ENCODE data around the gene CYP3A4.
"Not testable (repeated sequence)": the region's sequence is repeated elsewhere in the genome, so short reads cannot be mapped to it uniquely, and the experiment has no call there.

CYP3A4 gene

DNA sequence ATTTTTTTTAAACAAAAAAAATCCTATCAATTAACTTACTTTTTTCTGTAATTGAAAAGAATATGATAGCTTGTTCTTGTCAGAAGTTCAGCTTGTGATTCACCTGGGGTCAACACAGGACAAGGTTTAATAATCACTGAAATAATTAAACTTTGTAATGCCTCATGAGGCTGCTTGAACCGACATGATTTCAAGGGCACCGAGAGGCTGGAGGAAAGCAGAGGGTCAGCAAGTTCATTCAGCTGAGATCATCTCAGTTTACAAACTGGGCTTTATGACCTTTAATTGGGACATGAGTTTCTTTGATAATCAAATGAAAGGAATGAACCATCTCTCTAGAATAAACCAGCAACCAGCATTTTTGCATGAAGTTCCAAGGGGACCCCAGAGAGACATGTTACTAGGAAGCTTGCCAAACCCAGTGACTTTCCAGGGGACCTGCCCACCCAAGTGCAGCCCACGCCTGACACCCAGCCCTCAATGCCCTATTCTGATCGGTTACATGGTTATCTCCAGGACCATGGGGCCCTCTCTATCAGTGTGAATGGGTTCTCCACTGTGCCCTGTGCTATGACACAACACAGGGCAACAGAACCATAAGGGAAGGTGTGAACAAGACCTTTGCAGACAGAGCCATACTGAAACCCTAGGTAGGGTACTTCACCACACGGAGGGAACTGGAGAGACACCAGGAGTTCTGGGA is 7.8 kb upstream of the CYP3A4 start:
- DNase-seq = no peak

DNA sequence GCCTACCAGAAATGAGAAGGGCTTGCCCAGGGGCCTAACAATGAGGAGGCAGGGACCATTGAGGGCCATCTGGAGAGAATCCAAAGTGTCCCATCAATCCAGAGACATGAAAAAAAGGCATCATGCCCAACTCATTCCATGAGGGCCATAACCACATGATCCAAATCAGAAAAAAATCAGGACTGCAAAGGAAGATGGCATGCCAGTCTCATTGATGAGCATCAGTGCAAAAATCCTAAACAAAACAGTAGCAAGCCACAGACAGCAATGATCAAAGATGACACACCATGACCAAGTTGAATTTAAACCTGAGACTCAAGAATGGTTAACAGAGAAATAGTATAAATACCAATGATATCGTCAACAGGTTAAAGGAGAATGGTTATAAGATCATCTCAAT is 7.0 kb upstream of the CYP3A4 start:
- DNase-seq = no peak

DNA sequence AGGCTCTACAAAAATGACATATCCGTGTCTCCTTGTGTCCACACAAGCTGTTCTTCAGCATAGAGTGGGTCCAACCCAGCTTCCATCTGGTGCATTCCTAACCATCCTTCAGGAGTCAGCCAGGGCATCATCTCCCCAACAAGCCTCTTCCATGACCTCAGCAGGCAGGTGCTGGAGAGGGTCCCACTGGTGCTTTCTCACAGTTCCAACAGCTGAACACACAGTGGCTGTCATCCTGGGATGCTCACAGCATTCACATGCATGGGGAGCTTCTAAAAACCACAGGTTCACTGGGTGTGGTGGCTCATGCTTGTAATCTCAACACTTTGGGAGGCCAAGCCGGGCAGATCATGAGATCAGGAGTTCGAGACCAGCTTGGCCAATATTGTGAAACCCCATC is 6.4 kb upstream of the CYP3A4 start:
- DNase-seq = no peak

DNA sequence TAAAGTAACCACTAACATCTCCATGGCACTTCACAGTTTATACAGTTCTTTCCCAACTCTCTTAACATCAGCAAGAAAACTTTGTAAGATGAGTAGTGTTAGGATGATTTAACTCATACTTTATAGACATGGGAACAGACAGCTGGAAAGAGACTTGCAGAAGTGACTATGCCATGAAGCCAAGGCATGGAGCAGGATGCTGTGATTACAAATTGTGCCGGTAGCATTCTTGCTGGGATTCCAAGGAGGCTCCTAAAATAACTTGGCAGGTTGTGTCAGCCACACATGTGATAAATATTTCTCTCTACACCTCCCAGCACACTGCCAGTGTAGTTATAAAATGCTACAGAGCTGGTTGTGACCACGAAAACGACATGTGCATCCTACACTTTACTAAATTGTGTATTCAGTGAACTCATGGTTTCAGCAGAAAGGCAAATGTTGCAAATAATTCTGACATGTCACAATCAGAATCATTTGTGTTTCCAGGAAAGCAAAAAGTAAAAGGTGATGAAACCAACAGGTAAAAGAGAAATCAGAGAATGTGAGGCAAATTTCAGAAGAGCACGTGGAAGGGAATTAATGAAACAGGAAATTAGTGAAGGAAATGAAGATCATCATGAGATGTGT is 5.6 kb upstream of the CYP3A4 start:
- DNase-seq = no peak

DNA sequence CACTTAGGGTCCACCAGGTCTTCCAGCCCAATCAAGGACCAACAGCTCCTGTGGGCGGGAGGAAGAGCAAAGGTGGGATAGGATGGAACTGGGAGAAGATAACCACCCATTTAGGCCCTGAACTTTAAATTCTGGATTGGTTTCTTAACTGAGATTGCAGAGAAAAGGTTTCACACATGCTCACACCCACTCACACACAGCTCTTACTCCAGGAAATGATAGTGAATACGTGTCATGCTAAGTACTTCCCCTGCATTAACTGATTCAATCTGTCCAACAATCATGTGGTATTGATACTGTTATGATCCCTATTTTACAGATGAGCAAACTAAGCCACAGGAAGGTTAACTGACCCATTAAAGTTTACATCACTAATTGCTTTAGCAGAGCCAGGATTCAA is 4.6 kb upstream of the CYP3A4 start:
- DNase-seq = no peak

DNA sequence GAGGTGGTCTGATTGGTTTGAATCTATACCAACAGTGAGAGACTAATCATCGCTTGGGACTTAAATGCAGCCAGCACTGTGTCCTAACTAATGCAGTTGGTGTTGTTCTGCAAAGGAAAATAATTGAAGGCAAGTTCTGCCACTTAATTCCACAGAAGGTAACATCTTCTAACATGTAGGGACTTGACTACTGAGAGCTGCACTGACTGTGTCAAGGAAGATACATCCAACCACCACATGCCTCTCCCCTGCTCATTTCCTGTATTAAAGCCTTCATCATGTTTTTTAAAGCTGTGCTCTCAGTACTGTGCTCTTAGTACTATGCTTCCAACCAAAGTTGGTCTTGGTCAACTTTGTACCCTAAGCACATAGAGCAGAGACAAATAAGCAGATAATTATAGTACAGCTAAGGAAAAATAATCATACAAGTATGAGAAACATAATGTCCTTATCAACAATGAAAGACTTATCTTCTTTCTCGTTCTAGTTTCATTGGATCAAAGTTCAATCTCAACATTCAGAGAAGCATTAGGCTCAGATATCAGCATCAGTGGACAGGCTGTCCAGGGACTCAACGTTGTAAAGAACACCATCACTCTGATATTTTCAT is 2.8 kb upstream of the CYP3A4 start:
- DNase-seq = no peak

DNA sequence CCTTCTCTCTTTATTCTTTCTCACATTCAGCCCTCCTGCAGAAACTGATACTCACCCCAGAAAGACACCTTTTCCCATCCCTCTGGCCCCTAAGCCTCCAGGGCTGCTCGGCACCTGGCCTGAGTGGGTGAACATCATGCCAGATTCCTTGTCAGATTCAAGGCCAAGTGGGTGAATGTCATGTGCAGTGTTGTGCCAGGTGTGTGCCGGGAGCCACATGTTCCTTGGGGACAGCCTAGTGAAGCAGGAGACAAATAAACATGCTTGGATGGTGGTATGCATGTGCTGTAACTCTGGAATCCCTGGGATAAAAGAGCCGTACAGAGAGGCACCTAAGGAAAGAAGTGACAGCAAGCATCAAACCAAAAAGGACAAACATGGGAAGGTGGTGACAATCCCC is 1.7 kb upstream of the CYP3A4 start:
- DNase-seq = not testable (repeated sequence)

DNA sequence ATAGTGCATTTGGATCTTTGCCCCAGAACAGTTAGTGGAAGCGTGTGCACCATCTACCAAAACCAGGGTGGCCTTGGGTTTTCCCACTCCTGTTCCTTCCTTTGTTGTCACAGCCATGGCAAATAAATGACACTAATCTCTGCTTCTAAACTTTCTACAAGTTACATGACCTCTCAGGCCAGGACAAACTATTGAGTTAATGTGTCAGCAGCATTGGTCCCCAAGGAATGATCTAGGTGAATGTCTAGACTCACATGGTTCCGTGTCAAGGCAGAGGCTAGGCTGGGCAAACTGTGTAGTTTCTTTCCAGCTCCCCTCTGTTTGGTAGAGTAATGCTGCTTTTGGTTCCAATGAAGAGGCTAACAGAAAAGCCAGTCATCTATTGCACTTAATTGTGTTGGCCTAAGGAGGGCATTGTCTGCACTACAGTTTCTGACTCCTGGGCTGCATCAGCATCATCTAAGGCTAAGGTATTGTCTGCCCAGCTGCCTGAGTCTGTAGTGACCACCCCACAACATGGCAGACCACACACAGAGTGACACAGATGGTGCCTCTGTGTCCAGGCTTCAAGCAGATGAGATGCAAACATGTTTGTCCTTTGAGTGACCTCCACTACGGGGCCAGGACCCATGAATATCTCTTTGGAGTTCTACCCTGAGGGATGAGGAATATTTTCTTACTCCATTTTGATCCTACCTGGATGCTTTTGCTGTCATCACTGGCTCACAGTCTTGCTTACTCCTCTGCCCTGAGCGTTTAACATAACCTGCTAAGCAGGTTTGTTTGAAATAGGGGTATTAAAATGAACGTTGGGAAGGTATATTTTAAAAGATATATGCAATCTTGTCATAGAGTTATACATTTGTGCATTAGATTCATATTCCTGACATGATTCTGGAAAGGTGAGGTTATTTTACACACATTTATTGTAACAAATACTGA is 1.7 kb downstream of the CYP3A4 start:
- DNase-seq = no peak

DNA sequence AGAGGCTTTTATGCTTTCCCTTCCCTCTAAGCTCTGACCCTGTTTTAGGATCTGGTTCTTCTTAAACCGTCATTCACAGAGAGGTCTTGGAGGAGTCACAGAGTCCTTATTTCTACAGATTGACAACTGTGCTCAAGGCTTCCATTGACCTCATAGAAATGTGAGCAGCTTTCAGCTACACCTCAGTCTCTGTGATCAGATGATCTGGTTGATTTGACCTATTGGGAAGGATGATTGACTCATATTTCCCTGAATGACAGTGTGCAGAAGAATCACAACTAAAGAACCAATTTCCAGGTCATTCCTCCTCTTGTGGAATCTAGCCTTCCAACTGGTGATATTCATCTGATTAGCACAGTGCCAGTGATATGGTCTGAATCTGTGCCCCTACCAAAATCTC is 3.4 kb downstream of the CYP3A4 start:
- no peak for DNase-seq

DNA sequence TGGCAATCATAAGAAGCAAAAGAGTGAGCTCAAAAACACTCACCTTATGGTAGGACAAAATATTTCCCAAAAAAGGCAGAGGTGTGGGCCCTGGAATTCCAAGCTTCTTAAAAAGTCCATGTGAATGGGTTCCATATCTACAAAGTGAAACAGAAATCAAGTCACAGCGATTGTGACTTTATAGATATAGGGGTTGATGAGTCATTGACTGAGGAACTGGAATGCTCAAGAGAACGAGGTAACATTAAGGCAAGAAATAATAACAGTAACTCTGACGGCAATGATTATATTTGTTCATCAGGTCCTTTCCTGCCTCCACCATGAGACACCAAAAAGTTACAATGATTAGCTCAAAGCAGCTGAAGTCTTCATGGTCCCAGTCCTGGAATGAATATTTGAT is 4.0 kb downstream of the CYP3A4 start:
- no peak for DNase-seq

DNA sequence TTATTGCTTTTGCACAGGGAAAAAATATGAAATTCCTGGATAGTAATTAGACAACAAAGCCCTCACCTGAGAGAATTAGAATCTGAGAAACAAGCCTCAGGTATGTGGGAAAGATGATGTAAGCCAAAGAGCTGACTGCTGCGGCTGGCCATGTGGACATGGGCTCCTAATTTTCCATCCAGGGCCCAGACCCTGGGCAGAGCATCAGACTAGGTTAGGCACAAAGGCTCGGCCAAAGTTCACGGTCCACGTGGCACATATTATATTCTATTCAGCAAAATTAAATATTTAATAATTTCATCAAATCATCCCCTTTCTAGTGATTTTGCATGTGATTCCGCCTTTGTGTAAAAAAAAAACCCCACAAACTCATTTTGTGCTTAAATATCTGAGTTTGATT is 5.1 kb downstream of the CYP3A4 start:
- no peak for DNase-seq

DNA sequence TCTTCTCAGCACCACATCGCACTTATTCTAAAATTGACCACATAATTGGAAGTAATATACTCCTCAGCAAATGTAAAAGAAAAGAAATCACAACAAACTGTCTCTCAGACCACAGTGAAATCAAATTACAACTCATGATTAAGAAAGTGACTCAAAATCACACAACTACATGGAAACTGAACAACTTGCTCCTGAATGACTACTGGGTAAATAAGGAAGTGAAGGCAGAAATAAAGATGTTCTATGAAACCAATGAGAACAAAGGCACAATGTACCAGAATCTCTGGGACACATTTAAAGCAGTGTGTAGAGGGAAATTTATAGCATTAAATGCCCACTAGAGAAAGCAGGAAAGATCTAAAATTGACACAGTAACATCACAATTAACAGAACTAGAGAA is 10.6 kb downstream of the CYP3A4 start:
- not testable (repeated sequence) for DNase-seq

DNA sequence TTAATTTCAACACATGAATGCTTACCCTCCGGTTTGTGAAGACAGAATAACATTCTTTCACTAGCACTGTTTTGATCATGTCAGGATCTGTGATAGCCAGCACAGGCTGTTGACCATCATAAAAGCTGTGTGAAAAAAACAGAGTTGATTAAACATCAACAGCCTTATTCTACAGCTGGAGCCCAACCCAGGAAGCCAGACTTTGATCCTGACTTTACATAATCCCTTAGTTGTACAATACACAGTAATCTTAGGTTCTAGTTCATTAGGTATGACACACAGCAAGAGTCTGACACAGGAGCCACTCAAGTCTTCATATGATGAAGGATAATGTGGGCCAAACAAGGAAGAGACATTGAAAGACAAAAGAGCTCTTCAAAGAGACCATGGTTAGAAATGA is 11.4 kb downstream of the CYP3A4 start:
- DNase-seq = no peak

DNA sequence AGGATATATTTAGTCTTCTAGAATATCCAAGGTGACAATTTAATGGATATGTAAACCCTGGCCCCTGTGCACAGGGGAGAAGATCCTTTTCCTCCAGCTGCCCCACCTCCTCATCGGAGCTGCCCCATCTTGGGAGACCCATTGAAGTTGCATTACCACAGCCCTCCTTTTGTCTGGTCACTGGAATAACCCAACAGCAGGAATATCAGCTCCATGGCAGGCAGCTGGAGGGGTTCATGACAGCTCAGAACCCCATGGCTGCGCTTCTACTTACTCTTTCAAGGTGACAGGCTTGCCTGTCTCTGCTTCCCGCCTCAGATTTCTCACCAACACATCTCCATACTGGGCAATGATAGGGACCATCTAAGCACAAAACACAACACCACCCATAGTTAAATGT is 14.5 kb downstream of the CYP3A4 start:
- DNase-seq = not testable (repeated sequence)

DNA sequence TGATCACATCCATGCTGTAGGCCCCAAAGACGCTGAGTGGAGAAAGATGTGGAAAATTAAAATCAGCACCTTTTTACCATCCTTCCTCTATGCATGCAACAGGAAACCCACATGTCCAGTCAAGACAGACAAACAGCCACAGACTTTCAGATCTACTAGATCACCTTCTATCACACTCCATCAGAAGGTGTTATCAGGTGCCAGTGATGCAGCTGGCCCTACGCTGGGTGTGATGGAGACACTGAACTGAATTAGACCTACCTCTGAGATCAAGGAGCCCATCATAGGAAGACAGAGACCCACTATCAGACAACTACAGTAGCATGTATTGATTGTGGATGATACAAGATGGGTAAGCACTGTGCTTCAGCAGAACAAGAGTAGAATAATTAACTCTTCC is 15.5 kb downstream of the CYP3A4 start:
- DNase-seq = no peak

DNA sequence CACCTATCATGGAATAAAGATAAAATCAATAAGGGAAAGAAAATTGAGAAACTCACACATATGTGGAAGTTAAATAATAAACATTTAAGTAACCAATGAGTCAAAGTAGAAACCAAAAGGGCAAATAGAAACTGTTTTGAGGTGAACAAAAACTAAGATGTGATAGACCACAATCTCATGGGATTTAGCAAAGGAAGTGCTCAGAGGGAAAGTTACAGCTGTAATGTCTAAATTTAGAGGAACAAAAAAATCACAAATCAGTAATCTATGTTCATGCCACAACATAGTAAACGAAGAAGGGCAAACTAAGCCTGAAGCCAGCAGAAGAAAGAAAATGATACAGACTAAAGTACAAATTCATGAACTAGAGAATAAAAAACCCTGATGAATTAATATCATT is 16.3 kb downstream of the CYP3A4 start:
- DNase-seq = no peak

DNA sequence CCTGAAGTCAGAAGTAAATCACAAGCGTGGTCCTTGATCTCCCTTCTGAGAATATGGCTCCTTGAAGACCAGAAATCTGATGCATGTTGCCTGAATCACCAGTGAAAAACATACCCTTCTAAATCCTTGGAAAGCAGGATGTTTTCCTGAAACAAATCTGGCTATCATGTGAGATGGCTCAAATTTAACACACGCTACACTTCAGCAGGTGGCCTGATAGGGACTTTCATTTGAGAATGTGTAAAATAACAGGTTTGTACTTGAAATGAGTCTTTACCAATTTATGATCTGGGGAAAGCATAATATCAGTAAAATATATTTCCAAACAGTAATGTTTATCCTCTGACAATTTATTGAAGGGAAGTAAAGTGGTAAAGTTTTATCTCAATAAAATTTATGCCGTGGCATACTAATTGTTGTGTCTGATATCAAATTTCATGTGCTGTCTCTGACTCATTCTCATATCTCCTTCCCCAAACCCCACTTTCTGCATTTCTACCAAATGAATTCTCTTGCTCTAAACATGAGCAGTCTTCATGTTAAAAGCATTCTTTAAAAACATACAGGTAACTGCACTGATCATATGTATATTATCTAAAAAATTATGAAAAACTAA is 17.4 kb downstream of the CYP3A4 start:
- DNase-seq = no peak

DNA sequence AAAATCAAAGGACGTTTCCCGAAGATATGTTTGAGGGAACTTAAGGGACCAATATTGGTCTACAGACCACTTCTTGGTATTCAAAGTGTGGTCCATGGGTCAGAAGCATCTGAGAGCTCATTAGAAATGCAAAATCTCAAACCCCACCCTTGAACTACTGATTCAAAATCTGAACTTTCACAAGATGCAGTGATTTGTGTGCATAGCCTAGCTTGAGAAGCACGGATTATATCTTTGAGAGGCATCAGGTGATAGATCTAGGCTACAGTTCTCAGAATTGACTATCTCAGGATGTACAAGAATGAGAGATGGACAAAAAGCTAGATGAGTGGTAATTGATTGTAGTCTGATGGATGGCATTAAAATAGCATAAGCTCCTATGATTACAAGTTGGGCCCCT is 19.5 kb downstream of the CYP3A4 start:
- DNase-seq = no peak

DNA sequence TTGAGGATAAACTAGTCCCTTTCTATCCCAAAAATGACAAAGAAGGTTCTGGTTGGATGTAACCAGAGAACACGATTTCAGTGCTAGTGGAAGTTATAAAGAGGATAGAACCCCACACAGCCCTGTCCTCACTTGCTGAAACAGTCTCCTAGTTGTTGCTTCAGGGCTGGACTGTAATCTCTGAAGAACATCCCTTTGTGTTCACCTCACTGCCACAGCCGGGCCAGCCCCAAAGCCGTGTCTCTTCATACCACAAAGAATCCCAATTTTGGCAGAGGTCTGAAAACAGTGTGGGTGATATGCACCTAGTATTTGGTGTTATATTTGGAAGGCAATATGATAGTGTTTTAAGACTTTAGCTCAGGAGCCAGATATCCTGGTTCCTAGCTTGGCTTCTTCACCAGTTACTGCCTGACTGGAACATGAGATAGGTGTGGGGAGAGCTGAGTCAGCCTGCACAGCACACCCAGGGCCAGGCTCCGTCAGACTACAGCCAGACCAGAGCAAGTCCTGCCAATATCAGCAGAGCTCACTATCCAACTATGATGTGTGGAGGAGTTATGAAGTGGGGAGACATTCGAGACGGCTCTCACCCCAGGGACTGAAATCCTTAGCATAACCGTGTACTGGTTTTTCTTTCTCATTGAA is 21.2 kb downstream of the CYP3A4 start:
- DNase-seq = no peak

DNA sequence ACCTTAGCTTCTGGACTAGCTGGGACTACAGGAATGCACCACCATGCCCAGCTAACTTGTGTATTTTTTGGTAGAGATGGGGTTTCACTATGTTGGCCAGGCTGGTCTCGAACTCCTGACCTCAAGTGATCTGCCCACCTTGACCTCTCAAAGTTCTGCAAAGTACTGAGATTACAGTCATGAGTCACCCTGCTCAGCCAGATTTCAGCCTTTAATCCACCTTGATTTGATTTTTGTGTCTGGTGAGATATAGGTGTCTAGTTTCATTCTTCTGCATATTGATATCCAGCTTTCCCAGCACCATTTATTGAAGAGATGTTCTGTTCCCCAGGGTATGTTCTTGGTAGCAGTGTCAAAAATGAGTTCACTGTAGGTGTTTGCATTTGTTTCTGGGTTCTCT is 28.9 kb downstream of the CYP3A4 start:
- DNase-seq = no peak

DNA sequence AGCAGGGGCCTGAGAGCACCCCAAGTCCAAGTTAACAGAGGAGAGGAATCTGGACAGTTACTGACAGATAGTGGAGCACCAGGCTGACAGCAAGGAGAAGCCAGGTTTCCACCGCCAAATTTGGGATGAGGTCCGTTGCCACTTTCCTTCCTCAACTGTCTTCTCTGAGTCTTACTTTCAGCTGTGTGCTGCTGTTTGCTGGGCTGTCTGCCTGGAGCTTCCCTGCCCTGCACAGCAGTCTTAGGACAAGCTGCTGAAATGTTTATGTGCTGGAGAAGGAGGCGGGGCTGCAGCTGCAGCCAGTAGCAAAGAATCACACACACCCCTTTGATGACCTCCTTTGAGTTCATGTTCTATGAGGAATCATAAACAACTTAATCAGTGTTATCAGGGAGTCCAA is 31.6 kb downstream of the CYP3A4 start:
- DNase-seq = no peak

DNA sequence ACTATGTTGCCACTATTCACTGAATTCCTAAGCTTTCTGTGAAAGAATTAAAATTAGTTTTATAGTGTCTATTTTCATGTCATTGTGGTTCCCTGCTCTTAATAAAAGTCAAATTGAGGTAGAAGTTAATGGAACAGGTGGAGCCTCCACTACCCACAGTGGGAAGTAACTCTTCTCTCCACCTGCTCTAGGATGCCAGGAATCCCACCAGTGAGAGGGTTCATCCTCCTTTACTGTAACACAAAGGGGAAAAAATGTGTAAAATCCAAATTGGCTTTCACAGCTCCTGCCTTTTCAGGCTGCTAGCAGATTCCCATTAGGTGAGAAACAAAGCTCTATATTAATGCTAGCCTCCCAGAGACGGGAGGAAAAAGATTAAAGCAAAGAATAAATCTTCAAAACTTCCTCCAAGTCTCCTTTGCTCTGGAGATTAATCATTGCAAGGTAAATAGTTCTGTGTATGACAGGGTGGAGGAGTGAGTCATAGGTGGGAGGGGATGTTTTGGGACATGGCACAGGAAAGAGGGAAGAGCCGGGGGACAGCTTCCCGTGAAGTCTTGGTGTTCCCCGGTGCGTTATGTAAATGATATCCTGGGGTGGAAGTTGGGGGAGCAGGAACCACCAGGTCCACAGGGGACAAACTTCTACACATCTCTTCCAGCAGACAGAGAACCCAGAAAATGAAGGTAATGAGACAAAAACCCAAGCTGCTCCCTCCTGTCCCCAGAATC is 32.5 kb downstream of the CYP3A4 start:
- DNase-seq = not testable (repeated sequence)
